ENCODE results near the gene TBATA.

The TBATA gene

GRCh38 chr10:70763567-70763966, 21.6 kb downstream of the TBATA start:
- FAIRE-seq, result no peak

DNA sequence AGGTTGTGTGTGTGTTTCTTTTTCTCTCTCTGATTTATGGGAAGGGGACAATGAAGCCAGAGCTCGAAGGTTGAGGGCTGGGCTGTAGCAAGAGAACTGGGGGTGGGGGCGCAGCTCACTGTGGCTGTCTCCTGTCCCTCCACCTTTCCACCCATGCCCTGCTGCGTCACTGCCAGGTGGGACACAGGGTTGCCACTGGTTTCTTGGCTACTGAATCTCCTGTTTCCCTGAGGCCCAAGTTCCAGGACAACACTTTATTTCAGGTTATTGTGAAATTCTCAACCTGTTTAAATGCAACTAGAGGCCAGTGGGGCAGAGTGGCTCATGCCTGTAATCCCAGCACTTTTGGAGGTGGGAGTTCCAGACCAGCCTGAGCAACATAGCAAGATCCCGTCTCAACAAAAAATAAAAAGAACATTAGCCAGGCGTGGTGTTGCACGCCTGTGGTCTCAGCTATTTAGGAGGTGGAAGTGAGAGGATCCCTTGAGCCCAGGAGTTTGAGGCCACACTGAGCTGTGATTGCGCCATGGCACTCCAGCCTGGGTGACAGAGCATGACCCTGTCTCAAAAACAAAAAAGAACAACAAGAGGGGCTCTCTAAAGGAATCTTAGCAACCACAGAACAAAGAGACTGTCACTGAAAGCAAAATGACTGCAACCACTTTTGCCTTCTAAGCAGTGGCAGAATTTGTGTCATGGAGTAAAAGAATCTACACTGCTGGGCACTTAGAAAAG, 22.6 kb downstream of the TBATA start:
- DNase-seq (ENCODE audit: insufficient read length, low spot score) (no peak), FAIRE-seq (no peak)

More at GRCh38 chr10:70763567-70763966, 21.6 kb downstream of the TBATA start:
- DNase-seq (ENCODE audit: insufficient read length, low spot score), result no peak

GRCh38 chr10:70761727-70762350, 23.3 kb downstream of the TBATA start:
- FAIRE-seq, result no peak
- DNase-seq (ENCODE audit: insufficient read length, low spot score), result no peak

- FAIRE-seq, result no peak
These were observed 24.1 kb downstream of the TBATA start for GRCh38 chr10:70761031-70761601.

GRCh38 chr10:70760271-70760787, 24.8 kb downstream of the TBATA start:
- FAIRE-seq (no peak), DNase-seq (ENCODE audit: insufficient read length, low spot score) (no peak)

More at GRCh38 chr10:70761031-70761601, 24.1 kb downstream of the TBATA start:
- DNase-seq (ENCODE audit: insufficient read length, low spot score), result no peak

- FAIRE-seq (no peak), DNase-seq (ENCODE audit: insufficient read length, low spot score) (no peak)
These were observed 25.4 kb downstream of the TBATA start for GRCh38 chr10:70759781-70760180.

DNA sequence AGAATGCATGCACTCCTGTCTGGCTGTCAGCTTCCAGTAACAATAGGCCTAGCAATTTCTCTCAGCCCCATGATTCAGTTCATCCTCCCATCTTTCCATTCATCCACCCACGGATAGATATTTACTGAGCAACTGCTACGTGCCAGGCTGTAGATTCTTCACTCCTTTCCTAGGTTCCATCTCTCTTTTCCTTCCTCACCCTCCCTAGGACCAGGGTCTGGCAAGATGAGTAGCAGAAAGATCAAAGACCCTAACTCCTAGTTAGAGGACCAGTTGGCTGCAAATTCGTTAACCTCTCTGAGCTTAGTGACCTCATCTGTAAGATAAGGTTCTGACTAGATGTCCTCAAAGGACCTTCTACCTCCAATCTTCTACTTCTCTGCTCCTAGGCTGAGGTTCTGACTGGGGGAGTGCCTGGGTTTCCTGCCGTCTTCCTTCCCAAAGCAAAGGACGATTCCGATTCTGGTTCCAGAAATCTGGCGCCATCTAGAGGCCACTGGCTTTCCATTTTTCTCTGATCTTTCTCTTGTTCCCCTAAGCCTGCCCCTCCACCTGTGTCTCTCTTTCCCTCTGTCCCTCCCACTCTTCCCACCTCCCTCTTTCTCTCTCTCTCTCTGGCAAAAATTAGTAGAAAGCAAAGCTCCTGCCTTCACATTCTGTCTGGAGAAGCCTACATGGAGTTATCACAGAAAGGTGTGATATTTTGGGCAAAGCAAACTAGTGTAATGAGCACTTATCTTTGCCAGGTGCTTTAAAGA, 26.2 kb downstream of the TBATA start:
- no peak for FAIRE-seq
- peak; percentile 67 for DNase-seq (ENCODE audit: insufficient read length, low spot score)

DNA sequence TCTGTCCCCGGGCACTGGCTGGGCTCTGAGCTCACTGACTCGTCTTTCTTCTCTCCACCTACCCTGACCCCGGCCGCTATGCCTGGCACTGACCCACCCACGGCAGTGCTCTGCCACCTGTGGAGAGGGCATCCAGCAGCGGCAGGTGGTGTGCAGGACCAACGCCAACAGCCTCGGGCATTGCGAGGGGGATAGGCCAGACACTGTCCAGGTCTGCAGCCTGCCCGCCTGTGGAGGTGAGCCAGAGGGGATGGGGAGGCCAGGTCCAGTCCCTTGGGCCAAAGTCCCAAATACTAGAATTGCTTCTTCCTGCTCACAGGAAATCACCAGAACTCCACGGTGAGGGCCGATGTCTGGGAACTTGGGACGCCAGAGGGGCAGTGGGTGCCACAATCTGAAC, 27.3 kb downstream of the TBATA start:
- no peak for DNase-seq (ENCODE audit: insufficient read length, low spot score)
- no peak for FAIRE-seq

- FAIRE-seq (no peak), DNase-seq (ENCODE audit: insufficient read length, low spot score) (no peak)
These were observed 28.3 kb downstream of the TBATA start for GRCh38 chr10:70756700-70757360.

GRCh38 chr10:70753841-70754621, 31.1 kb downstream of the TBATA start:
- FAIRE-seq (no peak), DNase-seq (ENCODE audit: insufficient read length, low spot score) (no peak)

DNA sequence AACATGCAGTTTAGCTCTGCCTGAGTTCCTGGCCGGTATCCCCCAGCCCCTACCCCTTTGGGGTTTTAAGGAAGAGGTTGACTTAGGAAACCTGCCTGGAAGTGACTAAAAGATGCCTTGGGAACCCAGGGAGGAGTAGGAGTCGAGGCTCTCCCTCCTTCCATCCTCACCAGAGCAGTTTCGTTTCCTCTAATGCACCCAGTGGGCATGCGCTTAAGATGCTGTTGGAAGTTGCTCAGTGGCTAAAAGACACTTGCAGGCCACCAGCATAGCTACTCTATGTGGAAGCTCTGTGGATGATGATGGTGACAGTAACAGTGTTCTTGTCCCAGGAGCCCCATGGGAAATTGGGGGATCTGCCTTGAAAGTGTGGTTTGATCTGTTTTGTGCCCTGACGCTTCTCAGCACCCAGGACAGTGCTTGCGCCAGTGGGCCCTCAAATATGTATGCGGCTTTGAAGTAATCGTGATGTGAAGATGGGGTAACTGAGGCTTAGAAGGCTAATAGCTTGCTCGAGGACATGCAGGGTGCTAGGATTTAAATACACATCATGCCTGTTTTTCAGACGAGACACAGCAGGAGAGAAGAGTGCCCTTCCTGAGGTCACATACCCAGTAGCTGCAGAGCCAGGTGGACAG, 32.0 kb downstream of the TBATA start:
- no peak for FAIRE-seq

GRCh38 chr10:70752571-70752970, 32.6 kb downstream of the TBATA start:
- DNase-seq (ENCODE audit: insufficient read length, low spot score) (no peak), FAIRE-seq (no peak)

More for the DNA sequence above, 32.0 kb downstream of the TBATA start:
- DNase-seq (ENCODE audit: insufficient read length, low spot score), result no peak

- no peak for DNase-seq (ENCODE audit: insufficient read length, low spot score)
- no peak for FAIRE-seq
These were observed 33.2 kb downstream of the TBATA start for GRCh38 chr10:70751991-70752390.

DNA sequence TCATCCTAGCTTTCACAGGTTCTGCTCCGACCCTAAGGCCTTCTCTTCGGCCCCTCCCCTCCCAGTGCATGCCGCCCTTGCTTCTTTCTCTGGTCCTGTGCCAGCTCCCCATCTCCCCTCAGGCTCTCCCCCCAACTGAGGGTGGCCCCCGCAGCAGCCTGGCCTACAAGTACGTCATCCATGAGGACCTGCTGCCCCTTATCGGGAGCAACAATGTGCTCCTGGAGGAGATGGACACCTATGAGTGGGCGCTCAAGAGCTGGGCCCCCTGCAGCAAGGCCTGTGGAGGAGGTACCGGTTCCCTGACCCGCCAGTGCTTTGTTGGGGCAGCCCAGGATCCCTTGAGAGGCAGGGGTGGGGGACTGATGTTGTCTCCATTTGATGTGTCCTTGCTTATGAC, 33.8 kb downstream of the TBATA start:
- FAIRE-seq, result no peak
- DNase-seq (ENCODE audit: insufficient read length, low spot score), result no peak

DNA sequence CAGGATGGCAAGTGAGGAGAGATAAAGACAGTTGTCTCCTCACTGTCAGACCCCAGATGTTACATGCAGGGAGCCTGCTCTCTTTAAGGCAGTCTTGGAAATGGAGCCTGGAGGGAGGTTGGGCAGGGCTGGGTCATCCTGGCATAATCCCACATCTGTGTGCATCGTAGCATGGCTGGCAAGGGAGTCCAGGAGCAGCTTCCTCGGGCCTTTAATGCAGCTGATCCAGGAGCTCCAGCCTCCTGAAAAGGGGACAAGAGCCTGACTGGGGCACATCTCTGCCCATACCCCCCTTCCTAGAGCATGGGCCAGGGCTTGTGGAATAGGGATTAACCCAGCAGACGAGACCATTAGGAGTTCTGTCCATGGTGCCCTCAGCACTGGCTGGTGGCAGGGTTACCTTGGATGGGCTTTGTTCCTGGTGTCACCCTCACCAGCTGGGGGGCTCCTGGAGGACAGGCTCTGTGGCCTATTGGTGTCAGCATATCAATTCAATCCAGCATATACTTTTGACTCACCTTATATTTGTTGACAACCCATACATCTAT, 34.9 kb downstream of the TBATA start:
- no peak for FAIRE-seq
- DNase-seq (ENCODE audit: insufficient read length, low spot score), result no peak

DNA sequence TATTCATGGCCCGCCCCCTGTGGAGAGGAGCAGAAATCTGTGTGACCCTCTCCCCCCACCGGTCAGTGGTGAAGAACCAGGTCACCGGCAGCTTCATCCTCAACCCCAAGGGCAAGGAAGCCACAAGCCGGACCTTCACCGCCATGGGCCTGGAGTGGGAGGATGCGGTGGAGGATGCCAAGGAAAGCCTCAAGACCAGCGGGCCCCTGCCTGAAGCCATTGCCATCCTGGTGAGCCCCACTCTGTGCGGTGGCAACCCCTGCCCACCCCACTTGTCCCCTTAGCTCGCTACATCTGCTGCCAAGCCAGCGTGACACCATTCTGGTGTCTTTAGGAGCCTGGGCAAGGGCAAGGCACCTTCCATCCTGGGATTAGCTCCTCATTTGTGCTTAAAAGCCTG, 35.4 kb downstream of the TBATA start:
- DNase-seq (ENCODE audit: insufficient read length, low spot score), result no peak
- no peak for FAIRE-seq

DNA sequence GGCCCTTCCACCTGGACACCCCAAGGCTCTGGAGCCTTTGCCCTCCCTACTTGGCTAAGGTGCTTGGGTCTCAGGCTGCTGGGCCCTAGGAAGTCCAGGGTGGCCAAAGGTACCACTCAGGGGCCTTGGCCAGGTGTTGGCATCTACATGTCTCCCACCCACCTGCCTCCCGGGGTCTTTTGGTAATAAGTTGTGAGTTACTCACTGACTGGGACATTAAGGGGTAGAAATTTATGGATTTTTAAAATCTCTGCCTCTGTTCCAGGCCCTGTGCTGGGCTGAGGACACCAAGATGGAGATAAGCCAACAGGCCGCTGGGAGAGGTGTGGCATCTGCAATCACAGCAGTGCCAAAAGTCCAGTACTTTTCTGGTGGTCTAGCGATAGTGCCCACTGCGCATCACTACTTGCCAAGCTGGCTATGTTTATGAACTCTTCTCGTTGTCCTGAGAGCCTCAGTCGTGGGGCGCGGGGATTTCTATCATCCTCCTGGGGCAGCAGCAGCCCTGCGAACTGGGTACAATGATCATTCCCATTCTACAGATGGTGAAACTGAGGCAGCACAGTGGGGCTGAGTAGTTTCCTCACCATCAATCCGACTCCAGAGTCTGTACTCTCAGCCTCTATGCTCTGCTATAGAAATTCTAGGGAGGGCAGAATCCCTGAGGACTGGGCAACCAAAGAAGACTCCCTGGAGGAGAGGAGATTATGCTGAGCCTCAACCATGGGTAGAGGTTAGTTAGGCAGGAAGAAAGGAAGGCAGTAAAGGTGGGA, 36.2 kb downstream of the TBATA start:
- DNase-seq (ENCODE audit: insufficient read length, low spot score) (no peak), FAIRE-seq (no peak)

- no peak for FAIRE-seq
These were observed 36.9 kb downstream of the TBATA start for GRCh38 chr10:70748305-70748704.

More at GRCh38 chr10:70748305-70748704, 36.9 kb downstream of the TBATA start:
- no peak for DNase-seq (ENCODE audit: insufficient read length, low spot score)

All from HTR-8/SVneo (cell line).